PC-3 (cell line): ENCODE data around the gene ITGA7.

Experiments
- EZH2phosphoT487 ChIP-seq: fragments of 300-600 bp; sonication (generic); IDR thresholded peaks from 2 replicates; pipeline ENCODE4 v1.6.1; 2018; ENCODE audit warnings: mild to moderate bottlenecking, antibody characterized with exemption, low read length, borderline replicate concordance
- TF ChIP-seq, protein P1 (sequence below): fragments of 300-600 bp; sonication (generic); conservative IDR thresholded peaks from 2 replicates; pipeline ENCODE4 v1.5.1; 2017; ENCODE audit warnings: antibody characterized with exemption, low read depth, mild to moderate bottlenecking, low read length

DNA sequence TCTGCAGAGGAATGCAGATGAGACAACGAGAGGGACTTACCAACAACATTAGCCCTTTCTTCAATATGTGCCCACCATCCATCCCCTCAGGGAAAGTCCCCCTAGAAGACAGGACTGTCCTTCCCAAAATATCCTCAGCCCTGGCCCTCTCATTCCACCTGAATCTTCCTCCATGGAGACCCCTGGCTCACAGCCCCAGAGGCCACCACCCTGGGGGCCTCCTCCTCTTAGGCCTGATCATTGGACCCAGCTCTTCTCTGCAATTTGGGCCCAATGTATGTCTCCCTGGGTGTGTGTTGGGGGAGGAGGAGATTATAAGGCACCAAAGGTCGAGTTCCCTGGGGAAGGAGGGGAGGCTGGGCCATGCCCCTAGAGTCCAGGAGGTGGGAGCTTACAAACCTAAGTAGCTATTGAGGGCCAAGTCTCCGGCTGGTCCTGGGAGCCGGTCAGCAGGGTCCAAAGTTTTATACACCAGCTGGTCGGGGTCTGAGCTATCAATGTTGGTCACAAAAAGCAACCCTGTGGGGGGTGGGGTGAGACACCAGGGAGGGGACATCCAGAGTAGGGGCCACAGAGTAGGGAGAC, 8.1 kb downstream of the ITGA7 start:
- no peak for TF ChIP-seq EZH2phosphoT487
- TF ChIP-seq, protein P1, sequence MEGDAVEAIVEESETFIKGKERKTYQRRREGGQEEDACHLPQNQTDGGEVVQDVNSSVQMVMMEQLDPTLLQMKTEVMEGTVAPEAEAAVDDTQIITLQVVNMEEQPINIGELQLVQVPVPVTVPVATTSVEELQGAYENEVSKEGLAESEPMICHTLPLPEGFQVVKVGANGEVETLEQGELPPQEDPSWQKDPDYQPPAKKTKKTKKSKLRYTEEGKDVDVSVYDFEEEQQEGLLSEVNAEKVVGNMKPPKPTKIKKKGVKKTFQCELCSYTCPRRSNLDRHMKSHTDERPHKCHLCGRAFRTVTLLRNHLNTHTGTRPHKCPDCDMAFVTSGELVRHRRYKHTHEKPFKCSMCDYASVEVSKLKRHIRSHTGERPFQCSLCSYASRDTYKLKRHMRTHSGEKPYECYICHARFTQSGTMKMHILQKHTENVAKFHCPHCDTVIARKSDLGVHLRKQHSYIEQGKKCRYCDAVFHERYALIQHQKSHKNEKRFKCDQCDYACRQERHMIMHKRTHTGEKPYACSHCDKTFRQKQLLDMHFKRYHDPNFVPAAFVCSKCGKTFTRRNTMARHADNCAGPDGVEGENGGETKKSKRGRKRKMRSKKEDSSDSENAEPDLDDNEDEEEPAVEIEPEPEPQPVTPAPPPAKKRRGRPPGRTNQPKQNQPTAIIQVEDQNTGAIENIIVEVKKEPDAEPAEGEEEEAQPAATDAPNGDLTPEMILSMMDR, result no peak
